Cardiac fibroblast (primary cell): Measurements from ENCODE around the gene KCNQ1OT1.

Experiments used
- DNase-seq, 2 donors: peaks; one replicate each; pipeline versions ENCODE4 v3.0.0 to v3.0.0-alpha.2; 2010; ENCODE audit warnings: low read depth in 2 of 2
- H3K4me3 ChIP-seq, 2 donors: replicated peaks in 1 of 2; 1 replicate in 1 of 2; 2 replicates in 1 of 2; pipeline ENCODE4 v1.5.1; 2011; ENCODE audit warnings: low read depth in 2 of 2, low read length in 2 of 2, mild to moderate bottlenecking in 2 of 2, moderate library complexity in 1 of 2
- CTCF ChIP-seq: IDR thresholded peaks from one replicate; pipeline ENCODE4 v1.5.1; 2011; ENCODE audit warnings: low read depth, mild to moderate bottlenecking, low read length, inconsistent platforms

KCNQ1OT1 gene

GRCh38 chr11:2663915-2664314, 35.9 kb downstream of the KCNQ1OT1 start:
- no peak overlapping the region for H3K4me3 ChIP-seq
- DNase-seq, result no peak
- no peak for TF ChIP-seq CTCF

- no peak for TF ChIP-seq CTCF
- DNase-seq, result no peak
- no peak overlapping the region for H3K4me3 ChIP-seq
These were observed 36.3 kb downstream of the KCNQ1OT1 start for GRCh38 chr11:2663506-2663905.

- no peak for DNase-seq
- no peak for TF ChIP-seq CTCF
- no peak overlapping the region for H3K4me3 ChIP-seq
These were observed 37.1 kb downstream of the KCNQ1OT1 start for GRCh38 chr11:2662430-2663299.

- no peak for TF ChIP-seq CTCF
- DNase-seq, result no peak
- no peak overlapping the region for H3K4me3 ChIP-seq
These were observed 37.8 kb downstream of the KCNQ1OT1 start for GRCh38 chr11:2662024-2662312.

- TF ChIP-seq CTCF, result no peak
- H3K4me3 ChIP-seq, result no peak overlapping the region
- no peak for DNase-seq
These were observed 38.4 kb downstream of the KCNQ1OT1 start for GRCh38 chr11:2661173-2662023.

- H3K4me3 ChIP-seq, result no peak overlapping the region
- DNase-seq, result no peak
- TF ChIP-seq CTCF, result no peak
These were observed 39.3 kb downstream of the KCNQ1OT1 start for GRCh38 chr11:2660357-2660939.
